Measurements from ENCODE around the gene S1PR4.
"Not testable (repeated sequence)": the region's sequence is repeated elsewhere in the genome, so short reads cannot be mapped to it uniquely, and the experiment has no call there.

The S1PR4 gene

GRCh38 chr19:3153286-3154230 is 25.0 kb upstream of the S1PR4 start:
- Histone ChIP-seq H3K36me3 (ENCODE audit: control insufficient read depth, insufficient read depth, low read length) (no peaks in the 10 kb centered on the region), H3K27me3 (ENCODE audit: control insufficient read depth, insufficient read depth, low read length) (peaks cover 8% of the 10 kb centered on the region; the same call in 1 of the 2 replicates), H3K4me1 (ENCODE audit: control insufficient read depth, insufficient read depth, low read length) (peaks cover 4% of the 10 kb centered on the region; the same call in 1 of the 2 replicates), H3K27ac (ENCODE audit: low read depth, low read length) (no peak overlapping the region), H3K9me3 (ENCODE audit: control insufficient read depth, insufficient read depth, low read depth, low read length) (no peaks in the 10 kb centered on the region), H3K4me3 (ENCODE audit: low read depth, low read length) (no peak overlapping the region), H3K9ac (ENCODE audit: low read length) (no peak overlapping the region)

DNA sequence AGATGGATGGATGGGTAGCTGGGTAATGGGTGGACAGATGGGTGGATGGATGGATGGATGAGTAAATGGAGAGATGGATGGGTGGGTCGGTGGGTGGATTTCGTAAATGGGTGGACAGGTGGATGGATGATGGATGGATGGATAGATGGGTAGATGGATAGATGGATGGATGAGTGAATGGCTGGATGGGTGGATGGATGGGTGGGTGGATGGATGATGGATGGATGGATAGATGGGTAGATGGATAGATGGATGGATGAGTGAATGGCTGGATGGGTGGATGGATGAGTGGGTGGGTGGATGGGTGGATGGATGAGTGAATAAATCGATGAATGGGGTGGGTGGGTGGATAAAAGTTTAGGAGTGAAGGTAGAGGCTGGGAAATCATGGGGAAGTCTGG is 24.1 kb upstream of the S1PR4 start:
- not testable (repeated sequence) for H3K27me3 ChIP-seq (ENCODE audit: control insufficient read depth, insufficient read depth, low read length); H3K27ac ChIP-seq (ENCODE audit: low read depth, low read length); H3K36me3 ChIP-seq (ENCODE audit: control insufficient read depth, insufficient read depth, low read length); H3K9ac ChIP-seq (ENCODE audit: low read length); H3K9me3 ChIP-seq (ENCODE audit: control insufficient read depth, insufficient read depth, low read depth, low read length); H3K4me1 ChIP-seq (ENCODE audit: control insufficient read depth, insufficient read depth, low read length); H3K4me3 ChIP-seq (ENCODE audit: low read depth, low read length)

GRCh38 chr19:3154957-3155736 is 23.4 kb upstream of the S1PR4 start:
- Histone ChIP-seq H3K4me3 (ENCODE audit: low read depth, low read length) (no peak overlapping the region), H3K27ac (ENCODE audit: low read depth, low read length) (no peak overlapping the region), H3K36me3 (ENCODE audit: control insufficient read depth, insufficient read depth, low read length) (no peaks in the 10 kb centered on the region), H3K27me3 (ENCODE audit: control insufficient read depth, insufficient read depth, low read length) (0 out of 2 replicates have a peak, but pooled peaks cover 2% of the 10 kb centered on the region), H3K4me1 (ENCODE audit: control insufficient read depth, insufficient read depth, low read length) (peaks cover 4% of the 10 kb centered on the region), H3K9ac (ENCODE audit: low read length) (no peak overlapping the region), H3K9me3 (ENCODE audit: control insufficient read depth, insufficient read depth, low read depth, low read length) (peaks cover 4% of the 10 kb centered on the region; the same call in 1 of the 2 replicates)

DNA sequence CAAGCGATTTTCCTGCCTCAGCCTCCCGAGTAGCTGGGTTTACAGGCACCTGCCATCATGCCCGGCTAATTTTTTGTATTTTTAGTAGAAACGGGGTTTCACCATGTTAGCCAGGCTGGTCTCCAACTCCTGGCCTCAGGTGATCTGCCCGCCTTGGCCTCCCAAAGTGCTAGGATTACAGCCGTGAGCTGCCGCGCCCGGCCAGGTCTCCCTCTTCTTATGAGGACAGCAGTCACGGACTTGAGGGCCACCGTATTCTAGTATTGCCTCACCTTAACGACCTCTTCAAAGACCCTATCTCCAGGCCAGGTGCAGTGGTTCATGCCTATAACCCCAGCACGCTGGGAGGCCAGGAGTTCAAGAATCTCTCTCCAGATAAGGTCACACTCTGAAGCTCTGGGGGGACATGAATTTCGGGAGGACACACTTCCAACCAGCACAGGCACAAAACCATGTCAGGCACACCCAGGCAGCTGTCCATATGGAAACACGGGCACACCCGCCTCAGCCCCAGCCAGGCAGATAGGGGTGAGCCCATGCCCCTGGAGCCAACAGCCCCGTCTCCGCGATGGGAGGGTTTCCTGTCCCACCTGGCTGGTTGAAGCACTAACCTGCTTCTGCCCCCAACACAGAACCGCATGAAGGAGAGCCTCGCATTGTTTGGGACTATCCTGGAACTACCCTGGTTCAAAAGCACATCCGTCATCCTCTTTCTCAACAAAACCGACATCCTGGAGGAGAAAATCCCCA is 21.3 kb upstream of the S1PR4 start:
- Histone ChIP-seq H3K9ac (ENCODE audit: low read length) (no peak overlapping the region), H3K36me3 (ENCODE audit: control insufficient read depth, insufficient read depth, low read length) (no peaks in the 10 kb centered on the region), H3K4me1 (ENCODE audit: control insufficient read depth, insufficient read depth, low read length) (peaks cover 4% of the 10 kb centered on the region), H3K27ac (ENCODE audit: low read depth, low read length) (no peak overlapping the region), H3K9me3 (ENCODE audit: control insufficient read depth, insufficient read depth, low read depth, low read length) (peaks cover 10% of the 10 kb centered on the region; the same call in 1 of the 2 replicates), H3K4me3 (ENCODE audit: low read depth, low read length) (no peak overlapping the region), H3K27me3 (ENCODE audit: control insufficient read depth, insufficient read depth, low read length) (0 out of 2 replicates have a peak, but pooled peaks cover 2% of the 10 kb centered on the region)

- H3K9me3 ChIP-seq (ENCODE audit: control insufficient read depth, insufficient read depth, low read depth, low read length): peaks cover 10% of the 10 kb centered on the region; the same call in 1 of the 2 replicates
- H3K27me3 ChIP-seq (ENCODE audit: control insufficient read depth, insufficient read depth, low read length): peaks cover 9% of the 10 kb centered on the region
- no peak overlapping the region for H3K4me3 ChIP-seq (ENCODE audit: low read depth, low read length)
- no peak overlapping the region for H3K9ac ChIP-seq (ENCODE audit: low read length)
- no peaks in the 10 kb centered on the region for H3K36me3 ChIP-seq (ENCODE audit: control insufficient read depth, insufficient read depth, low read length)
- H3K27ac ChIP-seq (ENCODE audit: low read depth, low read length): no peak overlapping the region
- peaks cover 9% of the 10 kb centered on the region for H3K4me1 ChIP-seq (ENCODE audit: control insufficient read depth, insufficient read depth, low read length)
Measured at GRCh38 chr19:3159565-3159964, 19.0 kb upstream of the S1PR4 start.

DNA sequence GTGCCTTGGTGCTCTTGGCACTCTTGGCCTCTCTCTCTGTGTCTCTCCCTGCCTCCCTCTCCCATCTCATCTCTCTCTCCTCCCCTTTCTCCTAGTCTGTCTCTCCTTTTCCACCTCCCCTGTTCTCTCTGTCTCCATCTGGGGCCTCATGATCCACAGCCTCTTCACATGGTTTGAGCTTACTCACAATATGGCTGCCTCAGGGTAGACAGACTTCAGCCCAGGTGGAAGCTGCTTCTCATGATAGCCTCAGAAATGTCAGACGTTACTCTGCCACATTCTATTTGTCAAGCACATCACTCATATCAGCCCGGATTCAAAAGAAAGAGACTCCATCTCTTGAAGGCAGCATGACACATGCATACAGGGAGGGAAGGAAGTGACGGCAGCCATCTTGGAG is 18.4 kb upstream of the S1PR4 start:
- H3K9ac ChIP-seq (ENCODE audit: low read length): no peak overlapping the region
- no peak overlapping the region for H3K4me3 ChIP-seq (ENCODE audit: low read depth, low read length)
- H3K4me1 ChIP-seq (ENCODE audit: control insufficient read depth, insufficient read depth, low read length): peaks cover 5% of the 10 kb centered on the region
- H3K27ac ChIP-seq (ENCODE audit: low read depth, low read length): no peak overlapping the region
- no peaks in the 10 kb centered on the region for H3K36me3 ChIP-seq (ENCODE audit: control insufficient read depth, insufficient read depth, low read length)
- peaks cover 10% of the 10 kb centered on the region; the same call in 1 of the 2 replicates for H3K9me3 ChIP-seq (ENCODE audit: control insufficient read depth, insufficient read depth, low read depth, low read length)
- peaks cover 9% of the 10 kb centered on the region for H3K27me3 ChIP-seq (ENCODE audit: control insufficient read depth, insufficient read depth, low read length)

GRCh38 chr19:3161453-3161852 is 17.1 kb upstream of the S1PR4 start:
- no peak overlapping the region for H3K9ac ChIP-seq (ENCODE audit: low read length)
- H3K36me3 ChIP-seq (ENCODE audit: control insufficient read depth, insufficient read depth, low read length): no peaks in the 10 kb centered on the region
- H3K27me3 ChIP-seq (ENCODE audit: control insufficient read depth, insufficient read depth, low read length): peaks cover 9% of the 10 kb centered on the region
- peaks cover 10% of the 10 kb centered on the region; the same call in 1 of the 2 replicates for H3K9me3 ChIP-seq (ENCODE audit: control insufficient read depth, insufficient read depth, low read depth, low read length)
- peaks cover 5% of the 10 kb centered on the region for H3K4me1 ChIP-seq (ENCODE audit: control insufficient read depth, insufficient read depth, low read length)
- no peak overlapping the region for H3K4me3 ChIP-seq (ENCODE audit: low read depth, low read length)
- H3K27ac ChIP-seq (ENCODE audit: low read depth, low read length): no peak overlapping the region

GRCh38 chr19:3162418-3163229 is 15.9 kb upstream of the S1PR4 start:
- no peak overlapping the region for H3K27ac ChIP-seq (ENCODE audit: low read depth, low read length)
- H3K36me3 ChIP-seq (ENCODE audit: control insufficient read depth, insufficient read depth, low read length): no peaks in the 10 kb centered on the region
- H3K4me3 ChIP-seq (ENCODE audit: low read depth, low read length): no peak overlapping the region

GRCh38 chr19:3163230-3163886 is 15.2 kb upstream of the S1PR4 start:
- H3K27ac ChIP-seq (ENCODE audit: low read depth, low read length): no peak overlapping the region
- H3K9ac ChIP-seq (ENCODE audit: low read length): peak overlapping the region; percentile 43
- peaks cover 7% of the 10 kb centered on the region for H3K27me3 ChIP-seq (ENCODE audit: control insufficient read depth, insufficient read depth, low read length)
- H3K9me3 ChIP-seq (ENCODE audit: control insufficient read depth, insufficient read depth, low read depth, low read length): peaks cover 10% of the 10 kb centered on the region; the same call in 1 of the 2 replicates
- peaks cover 8% of the 10 kb centered on the region for H3K4me1 ChIP-seq (ENCODE audit: control insufficient read depth, insufficient read depth, low read length)
- no peaks in the 10 kb centered on the region for H3K36me3 ChIP-seq (ENCODE audit: control insufficient read depth, insufficient read depth, low read length)
- H3K4me3 ChIP-seq (ENCODE audit: low read depth, low read length): peak overlapping the region; percentile 71

More at GRCh38 chr19:3162418-3163229, 15.9 kb upstream of the S1PR4 start:
- H3K27me3 ChIP-seq (ENCODE audit: control insufficient read depth, insufficient read depth, low read length): peaks cover 7% of the 10 kb centered on the region
- no peak overlapping the region for H3K9ac ChIP-seq (ENCODE audit: low read length)
- H3K4me1 ChIP-seq (ENCODE audit: control insufficient read depth, insufficient read depth, low read length): peaks cover 5% of the 10 kb centered on the region
- peaks cover 10% of the 10 kb centered on the region; the same call in 1 of the 2 replicates for H3K9me3 ChIP-seq (ENCODE audit: control insufficient read depth, insufficient read depth, low read depth, low read length)
